H9 (cell line): ENCODE data around the gene SLC1A7. TPM values are rescaled to one million over a fixed set of nuclear protein-coding genes. Genes with fewer than 3 reads are reported as not detected.

Source experiments
- DNase-seq: peaks from one replicate; pipeline ENCODE4 v3.0.0-alpha.2; 2017
- H2AFZ ChIP-seq: one replicate; pipeline ENCODE4 v1.6.1; 2013; ENCODE audit warnings: mild to moderate bottlenecking, low read length, control low read depth, moderate library complexity
- H2AK5ac ChIP-seq: 2 replicates; pipeline ENCODE4 v1.6.1; 2013; ENCODE audit warnings: low read length, control low read depth, mixed read lengths; ENCODE audit not compliant: insufficient read length
- H2BK120ac ChIP-seq: one replicate; pipeline ENCODE4 v1.6.1; 2013; ENCODE audit warnings: low read depth, mild to moderate bottlenecking, low read length, control low read depth, inconsistent platforms; ENCODE audit not compliant: poor library complexity, severe bottlenecking
- H2BK12ac ChIP-seq: 2 replicates; pipeline ENCODE4 v1.6.1; 2013; ENCODE audit warnings: low read length, control low read depth, mixed read lengths, low read depth; ENCODE audit not compliant: insufficient read length
- H2BK15ac ChIP-seq: 2 replicates; pipeline ENCODE4 v1.6.1; 2013; ENCODE audit warnings: low read depth, low read length, control low read depth
- H2BK20ac ChIP-seq: one replicate; pipeline ENCODE4 v1.6.1; 2013; ENCODE audit warnings: low read depth, mild to moderate bottlenecking, low read length, control low read depth, inconsistent platforms; ENCODE audit not compliant: poor library complexity, severe bottlenecking
- H2BK5ac ChIP-seq: 2 replicates; pipeline ENCODE4 v1.6.1; 2013; ENCODE audit warnings: low read length, control low read depth, mixed read lengths; ENCODE audit not compliant: insufficient read length
- H3K14ac ChIP-seq: 2 replicates; pipeline ENCODE4 v1.6.1; 2013; ENCODE audit warnings: low read length, control low read depth; ENCODE audit not compliant: insufficient read depth
- H3K18ac ChIP-seq: 2 replicates; pipeline ENCODE4 v1.6.1; 2013; ENCODE audit warnings: low read depth, mild to moderate bottlenecking, mixed read lengths, low read length, control low read depth; ENCODE audit not compliant: insufficient read length
- H3K23ac ChIP-seq: 2 replicates; pipeline ENCODE4 v1.6.1; 2013; ENCODE audit warnings: low read length, control low read depth, mixed read lengths, low read depth; ENCODE audit not compliant: insufficient read length
- H3K23me2 ChIP-seq: 2 replicates; pipeline ENCODE4 v1.6.1; 2013; ENCODE audit warnings: low read depth, mild to moderate bottlenecking, mixed read lengths, low read length, control low read depth; ENCODE audit not compliant: insufficient read length, poor library complexity, severe bottlenecking
- H3K27ac ChIP-seq: 2 replicates; pipeline ENCODE4 v1.5.1; 2013; ENCODE audit warnings: low read length, control low read depth, mixed read lengths, low read depth; ENCODE audit not compliant: insufficient read length
- H3K27me3 ChIP-seq: 2 replicates; pipeline ENCODE4 v1.6.1; 2013; ENCODE audit warnings: low read length, control low read depth, inconsistent platforms; ENCODE audit not compliant: insufficient read depth
- H3K4ac ChIP-seq: 2 replicates; pipeline ENCODE4 v1.6.1; 2013; ENCODE audit warnings: low read depth, mild to moderate bottlenecking, control low read depth, inconsistent platforms, low read length, moderate library complexity
- H3K4me1 ChIP-seq: 2 replicates; pipeline ENCODE4 v1.6.1; 2013; ENCODE audit warnings: low read length, control low read depth, inconsistent platforms; ENCODE audit not compliant: insufficient read depth
- H3K4me2 ChIP-seq: 2 replicates; pipeline ENCODE4 v1.6.1; 2013; ENCODE audit warnings: low read length, control low read depth, mixed read lengths; ENCODE audit not compliant: insufficient read length, insufficient read depth
- H3K56ac ChIP-seq: 2 replicates; pipeline ENCODE4 v1.6.1; 2013; ENCODE audit warnings: low read depth, mild to moderate bottlenecking, mixed read lengths, low read length, control low read depth; ENCODE audit not compliant: insufficient read length
- H3K79me1 ChIP-seq: 2 replicates; pipeline ENCODE4 v1.6.1; 2013; ENCODE audit warnings: low read depth, mild to moderate bottlenecking, moderate library complexity, low read length, control low read depth, inconsistent platforms; ENCODE audit not compliant: insufficient read depth, poor library complexity, severe bottlenecking
- H3K79me2 ChIP-seq: 2 replicates; pipeline ENCODE4 v1.6.1; 2013; ENCODE audit warnings: low read length, control low read depth, inconsistent platforms; ENCODE audit not compliant: insufficient read depth
- H3K9ac ChIP-seq: 2 replicates; pipeline ENCODE4 v1.6.1; 2013; ENCODE audit warnings: low read length, control low read depth, mixed read lengths; ENCODE audit not compliant: insufficient read length; ENCODE audit errors: extremely low read depth
- H3K9me3 ChIP-seq: one replicate; pipeline ENCODE4 v1.6.1; 2013; ENCODE audit warnings: low read depth, low read length, inconsistent platforms; ENCODE audit not compliant: control insufficient read depth
- H3T11ph ChIP-seq: one replicate; pipeline ENCODE4 v1.6.1; 2013; ENCODE audit warnings: mild to moderate bottlenecking, low read length, control low read depth, inconsistent platforms
- H4K20me1 ChIP-seq: one replicate; pipeline ENCODE4 v1.6.1; 2013; ENCODE audit not compliant: control insufficient read depth, insufficient read length, insufficient read depth
- H4K5ac ChIP-seq: 2 replicates; pipeline ENCODE4 v1.6.1; 2013; ENCODE audit warnings: low read depth, mild to moderate bottlenecking, mixed read lengths, low read length, control low read depth; ENCODE audit not compliant: insufficient read length
- H4K8ac ChIP-seq: replicated peaks from 2 replicates; pipeline ENCODE4 v1.6.1; 2013; ENCODE audit warnings: low read length, control low read depth, mixed read lengths, low read depth; ENCODE audit not compliant: insufficient read length
- H4K91ac ChIP-seq: 2 replicates; pipeline ENCODE4 v1.6.1; 2013; ENCODE audit warnings: low read depth, mild to moderate bottlenecking, moderate library complexity, mixed read lengths, low read length, control low read depth; ENCODE audit not compliant: insufficient read length
- H3K27ac Mint-ChIP-seq, 3 experiments: 2 replicates in 2 of 3; 3 replicates in 1 of 3; pipeline ENCODE4 v1.8.0; 2020 to 2021; ENCODE audit warnings: mixed read lengths in 3 of 3, mild to moderate bottlenecking in 1 of 3, moderate library complexity in 1 of 3
- H3K27me3 Mint-ChIP-seq: 2 replicates; pipeline ENCODE4 v1.8.0; 2021; ENCODE audit warnings: low read depth, mild to moderate bottlenecking, moderate library complexity, mixed read lengths
- H3K36me3 Mint-ChIP-seq, 3 experiments: 2 replicates in 2 of 3; 3 replicates in 1 of 3; pipeline ENCODE4 v1.8.0; 2020 to 2021; ENCODE audit warnings: low read depth in 3 of 3, mixed read lengths in 3 of 3; ENCODE audit not compliant: insufficient read depth in 1 of 3
- H3K4me1 Mint-ChIP-seq, 2 experiments: 2 replicates each; pipeline ENCODE4 v1.8.0; 2020; ENCODE audit warnings: mixed read lengths in 2 of 2
- H3K4me3 Mint-ChIP-seq, 2 experiments: 2 replicates in 1 of 2; 3 replicates in 1 of 2; pipeline ENCODE4 v1.8.0; 2020 to 2021; ENCODE audit warnings: mild to moderate bottlenecking in 2 of 2, mixed read lengths in 2 of 2, moderate library complexity in 1 of 2
- H3K9me3 Mint-ChIP-seq, 2 experiments: 2 replicates in 1 of 2; 3 replicates in 1 of 2; pipeline ENCODE4 v1.8.0; 2020; ENCODE audit warnings: mild to moderate bottlenecking in 2 of 2, mixed read lengths in 2 of 2, moderate library complexity in 1 of 2
- CTCF ChIP-seq: fragments of 200-600 bp; sonication (generic); conservative IDR thresholded peaks from 3 replicates; pipeline ENCODE4 v1.8.0; 2021; ENCODE audit warnings: antibody characterized with exemption, mild to moderate bottlenecking
- WGBS: extraction: QIAGEN DNeasy Blood & Tissue Kit; methylation state at CpG from one replicate; pipeline ENCODE4 v1.1.7; 2013; ENCODE audit warnings: missing lambda C conversion rate, low lambda C conversion rate, mixed read lengths; ENCODE audit not compliant: insufficient read length; ENCODE audit errors: extremely low coverage; 5-methylcytosine and 5-hydroxymethylcytosine counted together
- total RNA-seq: library from RNA; stranded (reverse); gene quantifications from 2 replicates; pipeline ENCODE4 v1.2.1, GENCODE V29; 2021

The SLC1A7 gene
- total RNA-seq, 1 experiment from 2014 or later: not detected

- Mint-ChIP-seq H3K27me3 (peaks cover 69% of the 10 kb centered on the region), H3K4me1 (peaks cover 6 to 11% of the 10 kb centered on the region in 2 experiments), H3K27ac (no peak overlapping the region), H3K9me3 (no peaks in the 10 kb centered on the region), H3K4me3 (peak overlapping the region in 1 of 2 experiments; percentile 80; a peak in 1 of 5 replicates), H3K36me3 (no peaks in the 10 kb centered on the region)
- Histone ChIP-seq H3K9me3 (no peaks in the 10 kb centered on the region), H3K14ac (no peak overlapping the region), H2AK5ac (no peak overlapping the region), H2BK12ac (no peak overlapping the region), H3K27ac (no peak overlapping the region), H3K18ac (no peak overlapping the region), H3K4me2 (no peak overlapping the region), H3K9ac (no peak overlapping the region), H3T11ph (no peak overlapping the region), H2AFZ (no peak overlapping the region), H2BK5ac (no peak overlapping the region), H3K23ac (no peak overlapping the region), H4K8ac (no peak overlapping the region), H3K23me2 (peaks cover 9% of the 10 kb centered on the region), H3K4ac (no peak overlapping the region), H2BK15ac (no peak overlapping the region), H4K5ac (no peak overlapping the region), H2BK120ac (no peak overlapping the region), H3K4me1 (no peaks in the 10 kb centered on the region; the same call in 1 of the 2 replicates), H4K20me1 (no peaks in the 10 kb centered on the region), H3K79me1 (no peaks in the 10 kb centered on the region), H3K56ac (no peak overlapping the region), H3K27me3 (peaks cover 35% of the 10 kb centered on the region; the same call in 1 of the 2 replicates), H2BK20ac (no peak overlapping the region), H3K79me2 (no peaks in the 10 kb centered on the region), H4K91ac (no peak overlapping the region)
- no CpG with 5 or more reads among the region's 9 CpGs for WGBS
- DNase-seq: no peak
- TF ChIP-seq CTCF: no peak
These were observed 78.5 kb downstream of the SLC1A7 start for GRCh38 chr1:53063744-53064515.
